ENCODE results near the gene MED27.

Gene MED27

GRCh38 chr9:131959887-131960286, 119.8 kb downstream of the MED27 start:
- TF ChIP-seq CTCF (IDR thresholded peaks at IDR 0.05; ENCODE audit: insufficient read depth, low read length, missing control alignments): no peak
- no peak for DNase-seq (ENCODE audit: low read depth, low spot score)
- ChIA-PET POLR2A (no interaction called here), CTCF (no interaction called here)
- H3K4me3 ChIP-seq (ENCODE audit: low read depth, low read length): no peak overlapping the region

GRCh38 chr9:131959056-131959455, 120.6 kb downstream of the MED27 start:
- POLR2A ChIA-PET: no interaction called here
- CTCF ChIA-PET: no interaction called here
- no peak for DNase-seq (ENCODE audit: low read depth, low spot score)
- H3K4me3 ChIP-seq (ENCODE audit: low read depth, low read length): no peak overlapping the region
- no peak for TF ChIP-seq CTCF (IDR thresholded peaks at IDR 0.05; ENCODE audit: insufficient read depth, low read length, missing control alignments)

- no peak for TF ChIP-seq CTCF (IDR thresholded peaks at IDR 0.05; ENCODE audit: insufficient read depth, low read length, missing control alignments)
- no peak for DNase-seq (ENCODE audit: low read depth, low spot score)
- POLR2A ChIA-PET: no interaction called here
- CTCF ChIA-PET: interaction anchor here (1.5 kb wide), 1 partner anchor 11 kb away, joined by 5 read pairs; no protein-coding TSS in a partner anchor
- no peak overlapping the region for H3K4me3 ChIP-seq (ENCODE audit: low read depth, low read length)
These were observed 125.4 kb downstream of the MED27 start for GRCh38 chr9:131954299-131954698.

- ChIA-PET CTCF (interaction anchor here (1.1 kb wide), 1 partner anchor 307 kb away, joined by 3 read pairs; no protein-coding TSS in a partner anchor), POLR2A (no interaction called here)
- no peak for TF ChIP-seq CTCF (IDR thresholded peaks at IDR 0.05; ENCODE audit: insufficient read depth, low read length, missing control alignments)
- H3K4me3 ChIP-seq (ENCODE audit: low read depth, low read length): no peak overlapping the region
- DNase-seq (ENCODE audit: low read depth, low spot score): no peak
These were observed 127.8 kb downstream of the MED27 start for GRCh38 chr9:131951905-131952304.

- DNase-seq (ENCODE audit: low read depth, low spot score): no peak
- ChIA-PET POLR2A (no interaction called here), CTCF (interaction anchor here (1.1 kb wide), 1 partner anchor 308 kb away, joined by 3 read pairs; no protein-coding TSS in a partner anchor)
- TF ChIP-seq CTCF (IDR thresholded peaks at IDR 0.05; ENCODE audit: insufficient read depth, low read length, missing control alignments): no peak
- no peak overlapping the region for H3K4me3 ChIP-seq (ENCODE audit: low read depth, low read length)
These were observed 128.5 kb downstream of the MED27 start for GRCh38 chr9:131951155-131951554.

- POLR2A ChIA-PET: no interaction called here
- no peak for TF ChIP-seq CTCF (IDR thresholded peaks at IDR 0.05; ENCODE audit: insufficient read depth, low read length, missing control alignments)
- CTCF ChIA-PET: no interaction called here
These were observed 129.2 kb downstream of the MED27 start for GRCh38 chr9:131950487-131950886.

More at GRCh38 chr9:131950487-131950886, 129.2 kb downstream of the MED27 start:
- DNase-seq (ENCODE audit: low read depth, low spot score): no peak
- no peak overlapping the region for H3K4me3 ChIP-seq (ENCODE audit: low read depth, low read length)

Measured in AG04449 (cell line).